NT2/D1 (cell line): Measurements from ENCODE around the gene HELZ2.

Source experiments
- DNase-seq: peaks from one replicate; pipeline ENCODE4 v3.0.0-alpha.2; 2011; ENCODE audit warnings: low read depth, low spot score
- H3K27me3 ChIP-seq: 2 replicates; pipeline ENCODE4 v1.6.0; 2011; ENCODE audit warnings: mild to moderate bottlenecking; ENCODE audit not compliant: insufficient read length, insufficient read depth
- H3K36me3 ChIP-seq: 2 replicates; pipeline ENCODE4 v1.6.1; 2011; ENCODE audit warnings: mild to moderate bottlenecking, low read length, mixed read lengths; ENCODE audit not compliant: insufficient read depth, insufficient read length
- H3K4me1 ChIP-seq: 2 replicates; pipeline ENCODE4 v1.5.1; 2011; ENCODE audit not compliant: insufficient read depth, insufficient read length
- H3K4me3 ChIP-seq: 2 replicates; pipeline ENCODE4 v1.5.1; 2011; ENCODE audit warnings: low read depth; ENCODE audit not compliant: insufficient read length
- H3K9ac ChIP-seq: 2 replicates; pipeline ENCODE4 v1.6.0; 2011; ENCODE audit warnings: low read depth; ENCODE audit not compliant: insufficient read length
- H3K9me3 ChIP-seq: 2 replicates; pipeline ENCODE4 v1.5.1; 2011; ENCODE audit warnings: mild to moderate bottlenecking, low read length; ENCODE audit not compliant: insufficient read depth
- SUZ12 ChIP-seq: IDR thresholded peaks from 2 replicates; pipeline ENCODE4 v1.6.1; 2011; ENCODE audit not compliant: insufficient read length, insufficient read depth; ENCODE audit errors: extremely low read depth
- YY1 ChIP-seq: IDR thresholded peaks from 2 replicates; pipeline ENCODE4 v1.6.1; 2011; ENCODE audit not compliant: insufficient read length, insufficient read depth
- ZNF274 ChIP-seq: IDR thresholded peaks from 2 replicates; pipeline ENCODE4 v1.6.1; 2011; ENCODE audit warnings: mild to moderate bottlenecking, low read depth, low read length

HELZ2 gene

DNA sequence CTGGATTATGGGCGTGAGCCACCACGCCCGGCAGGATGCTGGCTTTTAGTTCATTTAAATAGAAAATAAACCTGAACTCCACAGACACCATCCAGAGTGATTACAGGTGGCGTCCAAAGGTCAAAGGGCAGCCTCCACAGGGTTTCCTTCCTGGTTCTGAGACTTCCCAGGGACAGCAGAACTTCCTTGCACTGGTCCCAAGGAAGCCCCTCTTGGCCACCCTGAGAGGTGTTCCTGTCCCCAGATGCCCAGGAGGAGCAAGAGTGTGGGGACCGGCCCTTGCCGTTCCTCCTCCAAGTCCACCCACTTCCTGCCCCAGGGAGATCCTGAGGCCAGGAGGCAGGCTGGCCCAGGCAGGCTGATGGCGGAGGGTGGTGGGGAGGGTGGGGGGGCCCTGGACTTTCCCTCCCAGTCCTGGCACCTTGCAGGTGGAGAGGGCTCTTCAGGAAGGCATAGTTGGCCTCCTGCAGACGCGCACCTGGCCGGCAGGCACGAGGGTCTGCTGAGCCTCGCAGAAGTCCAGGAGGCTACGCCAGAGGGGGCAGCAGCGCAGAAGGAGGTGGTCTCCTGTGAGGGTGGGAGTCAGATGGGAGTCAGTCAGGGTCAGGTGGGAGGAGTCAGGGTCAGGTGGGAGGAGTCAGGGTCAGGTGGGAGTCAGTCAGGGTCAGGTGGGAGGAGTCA, 15.1 kb downstream of the HELZ2 start:
- Histone ChIP-seq H3K9ac (no peak overlapping the region), H3K4me1 (peaks cover 28% of the 10 kb centered on the region), H3K4me3 (no peak overlapping the region), H3K9me3 (peaks cover 3% of the 10 kb centered on the region; the same call in 1 of the 2 replicates), H3K27me3 (no peaks in the 10 kb centered on the region), H3K36me3 (peaks cover 60% of the 10 kb centered on the region)
- no peak for DNase-seq
- no peak for TF ChIP-seq SUZ12
- no peak for TF ChIP-seq ZNF274
- no peak for TF ChIP-seq YY1

DNA sequence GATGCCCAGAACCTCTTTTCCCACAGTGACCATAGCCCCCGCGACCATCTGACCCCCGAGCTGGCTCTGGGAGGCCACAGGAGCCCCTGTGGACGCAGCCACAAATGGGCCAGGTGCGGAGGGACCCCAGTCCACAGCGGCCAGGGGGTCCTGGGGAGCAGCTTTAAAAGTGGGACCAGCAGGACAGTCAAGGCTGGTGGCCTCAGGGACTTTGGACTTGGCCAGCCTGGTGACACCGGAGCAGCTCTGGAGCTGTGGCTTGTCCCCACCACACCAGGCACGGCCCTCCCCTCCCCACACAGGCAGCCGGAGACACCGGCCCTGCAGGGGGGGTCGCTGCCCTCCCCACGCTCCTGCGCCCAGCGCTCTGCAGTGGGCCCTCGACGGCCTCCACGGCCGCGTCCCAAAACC, 16.6 kb downstream of the HELZ2 start:
- TF ChIP-seq ZNF274: no peak
- TF ChIP-seq YY1: no peak
- no peak for TF ChIP-seq SUZ12
- H3K27me3 ChIP-seq: no peaks in the 10 kb centered on the region

DNA sequence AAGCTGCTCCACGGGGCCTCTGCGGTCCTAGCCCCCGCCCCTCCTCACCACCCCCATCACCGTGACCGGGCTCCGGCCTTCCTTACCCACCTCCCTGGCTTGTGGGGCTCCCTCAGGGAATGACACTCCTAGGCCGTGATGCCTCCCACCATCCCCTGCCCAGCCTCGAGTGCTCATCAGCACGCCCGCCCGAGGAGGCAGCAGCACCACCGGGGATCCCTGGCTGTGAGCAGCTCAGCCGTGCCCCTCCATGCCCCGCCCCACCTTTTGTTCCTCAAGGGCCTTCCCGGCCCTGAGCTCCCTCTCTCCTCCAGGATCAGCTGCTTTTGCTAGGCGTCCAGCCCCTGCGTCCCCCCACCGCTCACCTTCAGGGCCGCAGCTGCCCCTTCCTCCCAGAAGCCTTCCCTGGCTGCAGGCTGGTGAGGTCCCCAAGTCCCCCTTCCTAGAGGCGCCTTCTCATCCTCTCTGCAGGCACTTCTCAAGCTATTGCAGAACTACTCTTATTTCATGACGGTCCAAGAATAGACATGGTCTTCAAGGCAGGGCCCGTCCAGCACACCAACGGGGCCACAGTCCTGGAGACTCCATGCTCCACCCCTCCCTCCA, 17.1 kb downstream of the HELZ2 start:
- no peak for DNase-seq
- Histone ChIP-seq H3K4me1 (peaks cover 32% of the 10 kb centered on the region), H3K9ac (peak overlapping the region; percentile 22), H3K9me3 (peaks cover 3% of the 10 kb centered on the region; the same call in 1 of the 2 replicates), H3K27me3 (no peaks in the 10 kb centered on the region), H3K36me3 (peaks cover 41% of the 10 kb centered on the region), H3K4me3 (no peak overlapping the region)
- TF ChIP-seq ZNF274 (no peak), SUZ12 (no peak), YY1 (no peak)

More for the DNA sequence above, 16.6 kb downstream of the HELZ2 start:
- H3K4me1 ChIP-seq: peaks cover 32% of the 10 kb centered on the region
- H3K9me3 ChIP-seq: peaks cover 3% of the 10 kb centered on the region; the same call in 1 of the 2 replicates
- no peak overlapping the region for H3K4me3 ChIP-seq
- peaks cover 45% of the 10 kb centered on the region for H3K36me3 ChIP-seq
- DNase-seq: no peak
- H3K9ac ChIP-seq: peak overlapping the region; percentile 22

DNA sequence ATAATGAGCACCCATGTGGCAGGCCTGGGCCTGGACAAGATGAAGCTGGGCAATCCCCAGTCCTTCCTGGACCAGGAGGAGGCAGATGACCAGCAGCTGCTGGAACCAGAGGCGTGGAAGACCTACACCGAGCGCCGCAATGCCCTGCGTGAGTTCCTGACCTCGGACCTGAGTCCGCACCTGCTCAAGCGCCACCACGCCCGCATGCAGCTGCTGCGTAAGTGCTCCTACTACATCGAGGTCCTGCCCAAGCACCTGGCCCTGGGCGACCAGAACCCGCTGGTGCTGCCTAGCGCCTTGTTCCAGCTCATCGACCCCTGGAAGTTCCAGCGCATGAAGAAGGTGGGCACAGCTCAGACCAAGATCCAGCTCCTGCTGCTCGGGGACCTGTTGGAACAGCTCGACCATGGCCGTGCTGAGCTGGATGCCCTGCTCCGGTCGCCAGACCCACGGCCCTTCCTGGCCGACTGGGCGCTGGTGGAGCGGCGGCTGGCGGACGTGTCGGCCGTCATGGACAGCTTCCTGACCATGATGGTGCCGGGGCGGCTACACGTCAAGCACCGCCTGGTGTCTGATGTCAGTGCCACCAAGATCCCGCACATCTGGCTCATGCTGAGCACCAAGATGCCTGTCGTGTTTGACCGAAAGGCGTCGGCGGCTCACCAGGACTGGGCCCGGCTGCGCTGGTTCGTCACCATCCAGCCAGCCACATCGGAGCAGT, 18.2 kb downstream of the HELZ2 start:
- peaks cover 3% of the 10 kb centered on the region; the same call in 1 of the 2 replicates for H3K9me3 ChIP-seq
- H3K4me1 ChIP-seq: peaks cover 37% of the 10 kb centered on the region
- H3K27me3 ChIP-seq: no peaks in the 10 kb centered on the region
- TF ChIP-seq SUZ12: no peak
- no peak for TF ChIP-seq ZNF274
- TF ChIP-seq YY1: no peak
- no peak for DNase-seq
- peak overlapping the region; percentile 27 for H3K9ac ChIP-seq
- peaks cover 29% of the 10 kb centered on the region for H3K36me3 ChIP-seq
- no peak overlapping the region for H3K4me3 ChIP-seq

DNA sequence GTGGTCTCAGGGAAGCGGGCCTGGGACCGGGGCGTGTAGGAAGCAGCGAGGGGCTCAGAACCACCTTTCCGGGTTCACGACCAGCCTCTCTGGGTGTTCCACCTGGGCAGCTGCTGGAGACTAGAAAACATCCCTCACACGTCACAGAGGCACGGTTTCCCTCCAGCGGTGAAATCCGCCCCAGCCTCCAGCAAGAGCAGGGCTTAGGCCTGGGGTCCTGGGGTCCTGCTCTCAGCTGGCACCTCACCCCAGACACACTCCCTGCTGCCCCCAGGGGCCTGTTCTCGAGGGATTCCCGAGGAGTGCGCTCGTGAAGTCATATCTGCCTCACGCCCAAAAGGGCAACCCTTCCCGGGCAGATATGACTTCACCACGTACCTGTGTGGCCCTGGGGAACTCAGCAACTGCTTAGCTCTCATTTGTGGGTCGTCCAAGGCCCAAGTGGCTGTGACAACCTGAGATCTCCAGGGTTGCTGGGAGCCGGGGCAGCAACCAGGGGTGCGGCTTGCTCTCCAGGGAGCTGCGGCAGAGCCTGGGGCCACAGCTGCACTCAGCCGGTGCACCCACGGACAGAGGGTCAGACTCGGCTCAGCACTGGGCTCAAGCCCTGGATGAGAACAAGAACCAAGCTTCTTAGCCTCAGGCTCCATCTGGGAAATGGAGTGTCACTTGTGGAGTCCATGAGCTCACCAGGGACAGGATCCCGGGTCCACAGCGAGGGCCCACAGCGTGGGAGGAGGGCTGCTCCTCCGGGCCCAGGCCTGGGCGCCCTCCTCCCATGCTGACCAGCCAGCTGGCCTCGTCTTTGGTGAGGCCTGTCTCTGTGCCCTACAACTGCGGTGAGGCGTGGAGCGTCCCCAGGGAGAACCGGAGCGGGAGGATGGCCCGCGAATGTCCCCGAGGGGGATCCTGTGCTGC, 19.4 kb downstream of the HELZ2 start:
- Histone ChIP-seq H3K9me3 (peaks cover 2% of the 10 kb centered on the region; the same call in 1 of the 2 replicates), H3K9ac (peak overlapping the region; percentile 83), H3K4me1 (peaks cover 43% of the 10 kb centered on the region), H3K27me3 (no peaks in the 10 kb centered on the region), H3K36me3 (peaks cover 17% of the 10 kb centered on the region), H3K4me3 (peak overlapping the region; percentile 75)
- DNase-seq: no peak
- TF ChIP-seq YY1: no peak
- TF ChIP-seq SUZ12: no peak
- no peak for TF ChIP-seq ZNF274

DNA sequence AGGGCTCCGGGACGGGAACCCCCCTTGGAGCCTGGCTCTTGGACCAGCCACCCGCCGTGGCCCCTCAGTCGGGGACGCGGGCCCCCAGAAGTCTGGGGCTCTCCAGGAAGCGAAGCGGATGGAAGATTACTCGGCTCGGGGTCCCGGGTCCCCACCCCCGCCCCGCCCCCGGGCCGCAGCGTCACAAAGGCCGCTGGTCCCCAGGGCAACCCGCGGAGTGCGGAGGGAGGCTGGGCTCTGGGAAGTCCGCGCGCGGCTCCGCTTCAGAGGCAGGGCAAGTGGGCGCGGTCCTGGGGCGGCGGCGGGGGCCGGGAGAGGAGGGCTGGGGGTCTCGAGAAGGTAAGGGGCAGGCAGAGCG, 20.1 kb downstream of the HELZ2 start, which contains the start of gene FNDC11:
Gene FNDC11 (plus strand): TSS at position 227 of the 358 bp plus-strand sequence. CDS start 1,505 bp downstream, outside the sequence.
- no peaks in the 10 kb centered on the region for H3K27me3 ChIP-seq
- peak within 1 kb of the TSS; percentile 85 for H3K9ac ChIP-seq
- TF ChIP-seq ZNF274 (no peak), YY1 (no peak), SUZ12 (no peak)
- no peaks in the 10 kb centered on the region for H3K9me3 ChIP-seq
- DNase-seq: no peak
- peaks cover 12% of the 10 kb centered on the region for H3K36me3 ChIP-seq
- H3K4me1 ChIP-seq: peaks cover 46% of the 10 kb centered on the region
- peak within 1 kb of the TSS; percentile 75 for H3K4me3 ChIP-seq
